HG03045 (cell line): ENCODE data around the gene KAZALD1.

Experiments
- ATAC-seq: cut with Tn5 transposase; IDR thresholded peaks from one replicate; pipeline ENCODE4 v1.9.1; 2021; ENCODE audit warnings: mild to moderate bottlenecking, moderate library complexity; ENCODE audit not compliant: unreplicated experiment

Gene KAZALD1

GRCh38 chr10:101061624-101062231, at the start of gene KAZALD1:
Gene KAZALD1, plus strand, starts transcription at chr10:101061989. Its CDS starts 604 bp downstream, at chr10:101062593.
- ATAC-seq, result no peak

DNA sequence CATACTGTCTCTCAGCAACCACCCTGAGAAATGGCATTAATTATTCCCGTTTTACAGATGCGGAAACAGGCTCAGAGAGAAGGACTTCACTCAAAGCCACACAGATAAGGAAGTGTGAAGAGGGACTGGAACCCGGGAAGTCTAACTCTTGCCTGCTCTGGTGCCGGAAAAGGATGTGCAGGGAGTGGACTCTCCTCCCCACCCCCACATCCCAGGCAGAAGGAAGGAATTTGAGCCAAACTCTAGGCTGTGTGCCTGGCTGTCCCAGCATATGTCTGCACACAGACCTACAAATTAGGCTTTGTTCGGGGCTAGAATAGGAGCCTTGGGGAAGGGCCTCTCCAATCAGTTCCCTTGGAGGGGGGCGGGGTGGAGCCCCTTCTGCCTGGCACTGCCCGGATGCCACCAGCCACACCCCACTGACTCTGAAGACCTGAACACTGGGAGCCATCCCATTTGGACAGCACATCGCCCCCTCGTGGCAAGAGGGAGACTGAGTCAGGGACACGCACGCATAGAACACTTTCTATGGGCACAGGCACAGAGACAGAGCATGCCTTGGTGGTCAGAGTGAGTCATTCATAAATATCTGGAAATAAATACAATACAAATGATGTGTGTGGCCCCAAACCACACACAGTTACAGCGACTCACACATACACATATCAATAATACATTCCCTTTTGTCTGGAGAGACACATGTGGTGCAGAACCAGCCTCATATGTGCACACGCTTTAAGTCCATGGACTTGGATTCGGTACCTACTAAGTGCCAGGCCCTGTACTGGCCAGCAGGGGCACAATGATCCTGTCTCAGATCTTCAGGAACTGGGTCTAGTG, 49.0 kb upstream of the KAZALD1 start:
- ATAC-seq, result no peak

DNA sequence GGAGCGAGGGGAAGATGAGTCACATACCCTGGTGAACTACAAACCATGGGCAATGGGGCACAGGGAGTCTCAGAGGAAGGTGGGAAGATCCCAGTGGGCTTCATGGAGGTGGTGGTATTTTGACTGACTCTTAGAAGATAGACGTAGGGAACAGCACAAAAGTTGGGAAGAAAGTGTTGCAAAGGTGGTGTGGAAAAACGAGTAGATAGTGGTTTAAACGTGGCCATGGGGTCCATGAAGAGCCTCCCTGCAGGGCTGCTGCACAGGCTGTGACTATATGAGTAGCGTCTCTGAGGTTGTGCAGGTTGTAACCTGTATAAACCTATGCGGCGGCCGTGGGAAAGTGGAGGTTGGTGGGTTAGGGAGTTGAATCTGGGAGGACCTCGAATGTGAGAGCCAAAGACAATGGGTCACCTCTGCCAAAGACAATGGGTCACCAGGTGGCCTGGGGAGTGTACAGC, 48.4 kb upstream of the KAZALD1 start:
- no peak for ATAC-seq

DNA sequence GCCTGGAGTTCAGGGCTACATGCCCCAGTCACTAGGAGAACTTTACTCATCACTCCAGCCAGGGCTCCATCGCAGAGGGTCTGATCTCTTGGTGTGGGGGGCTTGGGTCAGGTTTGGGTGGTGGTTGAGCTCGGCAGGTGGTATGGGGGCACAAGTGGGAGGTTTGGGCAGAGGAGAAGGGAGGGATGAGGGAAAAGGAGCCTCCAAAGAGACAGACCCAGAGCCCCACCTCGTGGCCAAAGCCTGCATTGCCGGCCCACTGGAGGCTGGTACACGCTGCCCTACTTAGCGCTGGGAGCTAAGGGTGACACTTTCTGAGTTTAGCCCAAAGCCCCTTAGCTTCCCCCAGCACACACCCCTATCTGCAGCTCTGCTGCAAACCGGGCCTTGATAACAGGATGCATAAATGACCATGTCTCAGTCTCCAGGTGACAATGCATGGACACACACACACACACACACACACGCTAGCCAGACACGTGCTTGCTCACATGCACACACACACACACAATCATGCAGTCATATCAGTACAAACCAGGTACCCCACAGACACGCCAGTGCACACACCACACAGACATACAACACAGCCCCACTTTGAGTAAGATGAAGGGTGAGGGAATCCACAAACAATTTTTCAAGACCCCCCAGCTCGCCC, 47.4 kb upstream of the KAZALD1 start:
- ATAC-seq, result no peak

GRCh38 chr10:101014966-101015581, 46.7 kb upstream of the KAZALD1 start:
- no peak for ATAC-seq

- no peak for ATAC-seq
These were observed 46.2 kb upstream of the KAZALD1 start for GRCh38 chr10:101015582-101015973.

- ATAC-seq, result no peak
These were observed 45.0 kb upstream of the KAZALD1 start for GRCh38 chr10:101016814-101017213.

DNA sequence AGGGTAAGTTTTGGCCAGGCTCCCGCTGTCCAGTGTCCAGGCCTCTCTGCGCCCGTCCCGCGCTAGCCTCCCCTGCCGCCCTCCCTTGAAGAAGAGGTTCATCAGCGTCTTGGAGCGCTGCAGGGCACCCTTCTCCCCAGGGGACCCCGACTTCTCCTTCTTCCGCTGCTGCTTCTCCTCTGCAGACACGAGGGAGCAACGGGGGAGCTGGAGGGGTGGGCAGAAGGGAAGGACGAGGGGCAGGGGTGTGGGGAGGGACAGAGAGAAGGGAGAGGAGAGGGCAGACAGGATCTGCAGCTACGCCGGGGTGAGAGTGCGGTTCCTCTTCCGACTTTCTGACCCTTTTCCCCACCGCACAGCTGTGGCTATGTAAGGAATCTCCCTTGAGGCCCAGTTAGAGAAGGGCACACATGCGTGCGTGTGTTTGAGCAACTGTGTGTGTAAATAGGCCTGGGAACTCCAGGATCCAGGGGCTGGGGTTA, 43.6 kb upstream of the KAZALD1 start:
- no peak for ATAC-seq

GRCh38 chr10:101018600-101019439, 43.0 kb upstream of the KAZALD1 start:
- ATAC-seq, result no peak

GRCh38 chr10:101019440-101019703, 42.4 kb upstream of the KAZALD1 start:
- no peak for ATAC-seq

DNA sequence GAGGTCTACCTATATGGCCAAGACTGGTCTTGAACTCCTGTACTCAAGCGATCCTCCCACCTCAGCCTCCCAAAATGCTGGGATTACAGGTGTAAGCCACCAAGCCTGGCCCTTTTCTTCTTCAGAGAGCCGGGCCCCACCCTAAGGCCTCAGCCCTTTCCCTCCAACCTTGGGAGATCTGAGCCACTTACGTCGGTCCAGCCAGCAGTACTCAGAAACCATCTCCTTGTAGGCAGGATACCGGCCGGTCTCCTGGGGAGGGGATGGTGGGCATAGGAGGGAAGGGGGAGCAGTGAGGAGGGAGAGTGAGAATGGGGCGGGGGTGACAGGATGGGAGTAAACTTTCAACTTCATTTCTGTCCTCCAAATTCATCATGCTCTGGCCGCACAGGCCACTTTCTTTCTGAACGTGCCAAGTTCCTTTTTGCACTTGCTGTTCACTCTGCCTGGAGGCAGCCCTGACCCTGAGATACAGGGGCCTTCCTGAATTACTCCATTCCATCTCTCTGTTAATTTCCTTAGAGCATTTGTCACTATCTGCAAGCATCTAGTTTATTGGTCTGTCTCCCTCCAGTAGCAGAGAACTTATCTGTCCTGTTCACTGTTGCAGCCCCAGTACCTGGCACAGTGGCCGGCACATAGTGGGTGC, 41.2 kb upstream of the KAZALD1 start:
- ATAC-seq, result no peak

DNA sequence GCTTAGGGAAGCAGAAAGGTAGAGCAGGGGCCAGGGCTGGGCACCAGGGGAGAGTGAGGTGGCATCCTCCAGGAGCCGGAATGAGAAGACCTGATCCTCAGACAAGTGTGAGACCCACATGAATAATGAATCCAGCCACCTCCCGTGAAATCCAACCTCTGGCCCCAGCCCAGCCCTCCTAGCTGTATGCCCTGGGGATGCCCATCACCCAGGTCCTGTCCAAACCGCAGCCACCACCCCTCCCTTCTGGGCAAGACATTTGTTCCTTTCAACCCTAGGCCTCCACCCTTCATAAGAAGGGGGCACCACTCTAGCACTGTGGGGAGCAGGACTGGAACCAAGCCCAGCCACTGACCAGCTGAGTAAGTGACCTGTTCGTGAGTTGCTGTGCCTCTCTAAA, 40.5 kb upstream of the KAZALD1 start:
- ATAC-seq, result no peak

DNA sequence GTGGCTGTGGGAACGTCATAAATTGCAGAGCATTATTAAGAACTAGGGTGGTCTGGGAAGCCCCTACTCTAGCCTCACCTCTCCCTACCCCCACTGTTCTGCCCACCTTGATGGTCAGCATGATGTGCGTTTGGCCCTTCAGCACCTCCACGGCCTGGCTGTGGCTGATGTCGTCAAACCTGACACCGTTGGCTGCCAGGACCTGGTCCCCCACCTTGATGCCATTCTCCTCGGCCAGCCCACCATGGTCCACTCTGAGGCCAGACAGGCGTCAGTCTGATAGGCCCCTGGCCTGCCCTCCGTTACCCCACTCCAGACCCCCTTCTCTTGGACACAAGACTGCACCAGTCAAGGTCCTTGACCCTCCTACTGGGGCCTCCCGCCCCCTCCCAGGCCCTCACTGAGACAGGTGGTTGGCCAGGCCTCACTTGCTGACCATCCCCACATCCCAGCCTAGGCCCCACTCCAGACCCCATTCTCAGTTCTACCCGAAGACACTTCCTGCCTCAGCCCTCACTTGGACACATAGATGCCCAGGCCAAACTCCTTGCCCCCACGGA, 40.0 kb upstream of the KAZALD1 start:
- no peak for ATAC-seq

DNA sequence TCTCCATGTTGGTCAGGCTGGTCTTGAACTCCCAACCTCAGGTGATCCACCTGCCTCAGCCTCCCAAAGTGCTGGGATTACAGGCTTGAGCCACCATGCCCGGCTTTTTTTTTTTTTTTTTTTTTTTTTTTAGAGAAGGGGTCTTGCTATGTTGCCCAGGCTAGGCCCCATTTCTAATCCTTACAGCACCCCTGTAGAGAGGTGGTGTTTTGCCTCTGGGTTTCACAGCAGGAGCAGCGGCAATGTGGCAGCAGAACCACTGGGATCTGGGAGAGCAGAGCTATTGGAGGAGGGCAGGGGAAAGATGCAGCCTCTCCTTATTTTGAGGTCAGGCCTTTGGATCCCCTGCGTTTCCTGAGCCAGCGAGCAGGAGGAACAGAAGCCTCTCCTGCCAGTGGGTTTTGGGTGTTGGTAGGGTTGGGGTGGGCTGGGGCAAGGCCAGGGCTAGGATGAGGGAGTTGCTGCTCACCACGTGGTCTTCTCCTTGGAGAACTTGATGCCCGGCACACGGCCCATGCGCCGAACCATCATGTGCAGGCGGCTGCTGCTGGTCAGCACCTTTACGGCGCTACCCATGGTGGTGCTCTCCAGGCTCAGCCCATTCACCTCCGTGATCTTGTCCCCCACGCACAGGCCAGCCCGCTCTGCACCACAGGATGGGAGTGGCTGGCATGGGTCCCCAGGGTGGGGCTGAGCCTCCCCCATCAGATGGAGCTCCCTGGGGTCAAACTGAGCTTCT, 38.7 kb upstream of the KAZALD1 start:
- ATAC-seq, result no peak

DNA sequence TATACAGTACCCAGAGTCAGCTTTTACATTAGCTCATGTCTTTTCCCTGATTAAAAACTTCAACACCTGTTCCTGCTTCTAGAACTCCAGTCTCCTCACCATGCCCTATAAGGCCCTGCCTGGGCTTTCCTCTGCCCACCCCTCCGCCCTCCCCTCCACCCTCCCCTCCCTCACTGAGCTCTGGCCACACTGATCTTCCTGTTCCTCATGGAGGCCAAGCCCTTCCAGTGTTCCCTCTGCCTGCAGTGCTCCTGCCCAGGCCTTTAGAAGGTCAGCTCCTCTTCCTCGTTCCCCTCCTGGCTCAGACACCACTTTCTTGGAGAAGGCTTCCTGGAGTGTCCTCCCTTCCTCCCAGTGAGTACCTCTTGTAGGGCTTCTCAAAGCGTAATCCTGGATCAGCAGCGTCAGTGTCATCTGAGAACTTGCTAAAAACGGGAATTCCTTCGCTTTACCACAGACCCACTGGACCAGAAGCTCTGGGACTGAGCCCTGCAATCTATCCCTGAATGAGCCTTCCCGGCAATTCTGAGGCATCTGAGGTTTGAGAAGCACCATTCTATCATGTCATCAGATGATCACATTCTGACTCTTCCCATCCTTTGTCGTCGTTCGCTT, 34.6 kb upstream of the KAZALD1 start:
- ATAC-seq, result no peak

GRCh38 chr10:101028446-101029337, 33.1 kb upstream of the KAZALD1 start:
- ATAC-seq, result no peak

DNA sequence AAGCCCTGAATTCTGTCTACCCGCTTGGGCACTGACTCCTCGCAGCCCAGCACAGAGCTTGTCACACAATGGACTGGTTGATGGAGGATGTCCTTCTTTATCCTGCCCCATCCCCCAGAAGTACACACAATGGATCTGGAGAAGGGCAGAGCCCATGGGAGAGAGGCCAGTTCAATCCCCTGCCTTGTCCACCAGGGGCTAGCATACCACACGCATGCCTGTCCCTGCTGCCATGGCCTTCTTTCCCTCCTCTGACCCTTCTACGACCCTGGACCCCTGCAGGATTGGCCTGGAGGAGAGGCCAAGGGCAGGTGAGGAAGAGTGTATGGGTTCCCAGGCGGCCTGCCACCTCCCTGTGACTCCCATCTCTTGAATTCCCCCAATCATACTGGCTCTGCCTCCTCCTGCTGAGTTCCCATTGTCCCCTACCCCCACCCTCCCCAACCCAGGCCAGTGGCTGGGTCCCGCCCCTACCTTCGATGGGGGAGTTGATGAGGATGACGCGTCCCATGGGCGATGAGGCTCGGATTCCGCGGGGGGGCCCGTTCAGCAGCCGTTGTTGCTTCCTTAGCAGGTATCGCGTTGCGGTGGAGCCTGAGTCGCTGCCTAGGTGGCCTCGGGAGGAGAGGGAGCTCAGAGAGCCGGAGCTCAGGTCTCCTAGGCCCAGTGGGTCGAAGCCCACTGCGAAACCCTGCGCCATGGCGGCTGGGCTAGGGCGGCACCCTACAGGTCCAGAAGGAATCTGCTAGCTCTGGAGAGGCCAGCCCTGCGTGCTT, 32.1 kb upstream of the KAZALD1 start:
- no peak for ATAC-seq
